Measurements from ENCODE around the gene EPC2.

- no peak for TF ChIP-seq POLR2A (IDR thresholded peaks at IDR 0.05)
- TF ChIP-seq CTCF (IDR thresholded peaks at IDR 0.05), result no peak
Measured at GRCh38 chr2:148726228-148726627, 81.7 kb downstream of the EPC2 start.
